ENCODE data around the gene CHD9.

The CHD9 gene

DNA sequence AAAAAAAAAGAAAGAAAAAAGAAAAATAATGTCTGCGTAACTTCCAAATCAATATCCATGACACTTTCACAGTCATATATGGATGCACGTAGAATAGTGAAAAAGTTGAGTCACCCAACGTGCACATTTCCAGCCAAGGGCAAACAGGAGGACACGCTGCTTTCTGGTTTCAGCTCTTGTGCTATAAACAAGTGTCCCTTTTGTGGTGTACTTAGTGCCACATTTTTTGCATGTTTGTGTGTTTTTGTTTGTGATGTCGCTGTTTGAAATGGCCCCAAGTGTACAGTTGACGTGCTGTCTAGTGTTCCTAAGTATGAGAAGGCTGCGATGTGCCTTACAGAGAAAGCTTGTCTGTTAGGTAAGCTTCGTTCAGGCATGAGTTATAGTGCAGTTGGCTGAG is 2.9 kb downstream of the CHD9 start:
- DNase-seq (ENCODE audit: low read depth): no peak
- TF ChIP-seq, protein P1, sequence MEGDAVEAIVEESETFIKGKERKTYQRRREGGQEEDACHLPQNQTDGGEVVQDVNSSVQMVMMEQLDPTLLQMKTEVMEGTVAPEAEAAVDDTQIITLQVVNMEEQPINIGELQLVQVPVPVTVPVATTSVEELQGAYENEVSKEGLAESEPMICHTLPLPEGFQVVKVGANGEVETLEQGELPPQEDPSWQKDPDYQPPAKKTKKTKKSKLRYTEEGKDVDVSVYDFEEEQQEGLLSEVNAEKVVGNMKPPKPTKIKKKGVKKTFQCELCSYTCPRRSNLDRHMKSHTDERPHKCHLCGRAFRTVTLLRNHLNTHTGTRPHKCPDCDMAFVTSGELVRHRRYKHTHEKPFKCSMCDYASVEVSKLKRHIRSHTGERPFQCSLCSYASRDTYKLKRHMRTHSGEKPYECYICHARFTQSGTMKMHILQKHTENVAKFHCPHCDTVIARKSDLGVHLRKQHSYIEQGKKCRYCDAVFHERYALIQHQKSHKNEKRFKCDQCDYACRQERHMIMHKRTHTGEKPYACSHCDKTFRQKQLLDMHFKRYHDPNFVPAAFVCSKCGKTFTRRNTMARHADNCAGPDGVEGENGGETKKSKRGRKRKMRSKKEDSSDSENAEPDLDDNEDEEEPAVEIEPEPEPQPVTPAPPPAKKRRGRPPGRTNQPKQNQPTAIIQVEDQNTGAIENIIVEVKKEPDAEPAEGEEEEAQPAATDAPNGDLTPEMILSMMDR (IDR thresholded peaks at IDR 0.05; ENCODE audit: control insufficient read depth, extremely low read depth, insufficient read depth): no peak
- no peak overlapping the region for H3K4me3 ChIP-seq (ENCODE audit: low read depth, low read length)

DNA sequence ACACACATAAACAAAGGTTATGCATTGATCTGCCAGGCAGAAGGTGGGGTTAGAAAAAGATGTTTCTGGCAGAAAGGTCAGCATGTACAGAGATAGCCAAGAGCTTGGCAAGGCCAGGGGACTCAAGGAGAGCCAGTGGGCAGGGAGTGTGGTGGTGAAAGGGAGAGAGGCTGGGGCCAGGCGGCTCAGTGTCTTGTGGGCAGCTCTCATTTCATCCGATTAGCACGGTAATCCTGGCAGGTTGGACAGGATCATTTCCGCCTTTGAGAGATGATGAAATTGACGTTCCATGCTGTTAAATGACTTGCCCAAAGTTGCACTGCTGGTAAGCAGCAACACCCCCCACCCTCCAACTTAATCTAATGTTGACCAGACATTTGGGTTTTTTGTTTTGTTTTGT is 3.6 kb downstream of the CHD9 start:
- no peak overlapping the region for H3K4me3 ChIP-seq (ENCODE audit: low read depth, low read length)
- DNase-seq (ENCODE audit: low read depth): no peak
- TF ChIP-seq, protein P1 (IDR thresholded peaks at IDR 0.05; ENCODE audit: control insufficient read depth, extremely low read depth, insufficient read depth): no peak

DNA sequence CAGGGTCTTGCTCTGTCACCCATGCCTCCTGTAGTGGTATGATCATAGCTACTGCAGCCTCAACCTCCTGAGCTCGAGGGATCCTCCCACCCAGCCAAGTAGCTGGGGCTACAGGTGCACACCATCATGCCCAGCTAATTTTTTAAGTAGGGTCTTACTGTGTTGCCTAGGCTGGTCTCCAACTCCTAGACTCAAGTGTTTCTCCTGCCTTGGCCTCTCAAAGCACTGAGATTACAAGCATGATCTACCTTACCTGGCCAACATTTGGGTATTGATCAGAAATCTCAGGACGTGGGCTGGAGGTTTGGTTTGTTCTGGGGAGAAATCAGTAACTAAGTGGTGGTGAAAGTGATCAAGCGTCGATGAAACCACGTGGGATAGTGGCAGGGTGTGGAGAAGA is 4.1 kb downstream of the CHD9 start:
- no peak overlapping the region for H3K4me3 ChIP-seq (ENCODE audit: low read depth, low read length)
- no peak for DNase-seq (ENCODE audit: low read depth)
- TF ChIP-seq, protein P1 (IDR thresholded peaks at IDR 0.05; ENCODE audit: control insufficient read depth, extremely low read depth, insufficient read depth): no peak

DNA sequence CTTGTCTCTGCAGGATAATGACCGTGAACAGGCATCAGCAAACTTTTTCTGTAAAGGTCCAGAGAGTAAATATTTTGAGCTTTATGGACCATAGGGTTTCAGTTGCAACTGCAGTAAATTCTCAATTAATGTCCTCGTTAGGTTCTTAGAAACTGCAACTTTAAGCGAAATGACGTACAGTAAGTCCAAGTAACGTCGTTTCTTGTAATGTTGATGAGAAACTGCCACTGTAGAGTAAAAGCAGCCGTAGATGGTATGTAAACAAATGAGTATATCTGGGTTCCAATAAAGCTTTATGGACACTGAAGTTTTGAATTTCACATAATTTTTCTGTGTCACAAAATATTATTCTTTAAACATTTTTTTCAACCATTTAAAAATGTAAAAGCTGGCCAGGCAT is 4.9 kb downstream of the CHD9 start:
- H3K4me3 ChIP-seq (ENCODE audit: low read depth, low read length): no peak overlapping the region
- TF ChIP-seq, protein P1 (IDR thresholded peaks at IDR 0.05; ENCODE audit: control insufficient read depth, extremely low read depth, insufficient read depth): no peak
- no peak for DNase-seq (ENCODE audit: low read depth)

DNA sequence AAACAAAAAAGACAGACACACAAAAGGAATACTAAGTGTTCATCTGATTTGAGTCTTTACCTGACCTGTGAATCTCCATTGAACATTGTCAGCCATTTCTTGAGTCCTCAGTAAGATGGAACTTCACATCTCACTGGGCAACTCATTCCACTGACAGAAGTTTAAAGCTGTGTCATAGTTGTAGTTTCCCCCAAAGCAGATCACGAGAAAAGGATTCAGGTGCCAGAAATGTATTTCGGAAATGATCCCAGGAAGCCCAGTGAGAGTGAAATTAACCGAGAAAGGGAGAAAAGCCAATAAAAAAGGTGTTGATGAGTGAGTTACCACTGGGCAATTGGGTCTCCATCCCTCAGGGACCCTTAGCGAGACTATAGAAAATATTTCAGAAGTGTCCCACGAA is 6.5 kb downstream of the CHD9 start:
- H3K4me3 ChIP-seq (ENCODE audit: low read depth, low read length): no peak overlapping the region
- TF ChIP-seq, protein P1 (IDR thresholded peaks at IDR 0.05; ENCODE audit: control insufficient read depth, extremely low read depth, insufficient read depth): no peak
- DNase-seq (ENCODE audit: low read depth): no peak

DNA sequence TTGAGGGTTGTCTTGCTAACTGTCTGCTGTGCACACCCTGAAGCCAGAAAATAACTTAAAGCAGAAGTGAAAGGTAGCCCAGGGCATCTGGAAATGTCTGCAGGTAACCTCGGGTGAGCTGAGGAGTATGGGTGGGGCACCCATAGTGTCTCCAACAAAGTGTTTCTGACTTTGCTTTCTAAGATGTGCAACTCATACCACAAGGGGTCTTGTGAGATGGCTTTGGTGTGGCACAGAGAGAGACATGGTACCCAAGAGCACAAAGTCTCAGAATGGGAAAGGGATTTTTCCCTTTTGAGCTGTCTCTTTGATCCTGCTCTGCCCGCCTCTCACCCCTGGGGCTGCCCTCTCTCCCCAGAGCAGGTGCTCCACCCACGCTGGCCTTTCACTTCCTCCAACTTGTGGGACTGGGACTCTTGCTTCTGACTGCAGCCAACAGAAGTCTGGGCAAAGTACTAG is 6.9 kb downstream of the CHD9 start:
- no peak overlapping the region for H3K4me3 ChIP-seq (ENCODE audit: low read depth, low read length)
- TF ChIP-seq, protein P1 (IDR thresholded peaks at IDR 0.05; ENCODE audit: control insufficient read depth, extremely low read depth, insufficient read depth): no peak
- no peak for DNase-seq (ENCODE audit: low read depth)

DNA sequence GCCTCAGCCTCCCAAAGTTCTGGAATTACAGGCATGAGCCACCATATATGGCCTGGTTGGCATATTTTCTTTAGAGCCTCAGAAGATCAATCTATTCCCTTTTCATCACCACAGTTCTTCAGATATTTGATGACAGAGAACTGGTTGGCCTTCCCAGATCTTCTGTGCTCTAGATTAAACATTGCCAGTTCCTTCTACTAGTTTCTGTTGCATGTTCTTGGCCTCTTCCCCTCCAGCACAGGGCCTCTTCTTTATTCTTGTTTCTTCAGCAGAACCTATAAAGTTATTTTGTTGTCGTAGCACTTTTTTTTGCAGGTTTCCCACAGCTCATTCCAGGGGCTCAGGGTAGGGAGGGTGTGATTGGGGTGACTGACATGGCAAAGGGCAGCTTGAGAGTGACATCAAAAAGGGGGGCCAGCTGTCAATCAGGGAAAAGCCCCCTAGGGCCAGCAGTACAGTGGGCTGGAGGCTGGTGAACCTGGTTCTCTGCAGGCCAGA is 9.3 kb downstream of the CHD9 start:
- no peak overlapping the region for H3K4me3 ChIP-seq (ENCODE audit: low read depth, low read length)
- TF ChIP-seq, protein P1 (IDR thresholded peaks at IDR 0.05; ENCODE audit: control insufficient read depth, extremely low read depth, insufficient read depth): no peak
- no peak for DNase-seq (ENCODE audit: low read depth)
